ENCODE results near the gene HNRNPR. TPM values are rescaled to one million over a fixed set of nuclear protein-coding genes. Genes with fewer than 3 reads are reported as not detected.

The HNRNPR gene
- total RNA-seq, 1 experiment from 2014 or later = 194 TPM

DNA sequence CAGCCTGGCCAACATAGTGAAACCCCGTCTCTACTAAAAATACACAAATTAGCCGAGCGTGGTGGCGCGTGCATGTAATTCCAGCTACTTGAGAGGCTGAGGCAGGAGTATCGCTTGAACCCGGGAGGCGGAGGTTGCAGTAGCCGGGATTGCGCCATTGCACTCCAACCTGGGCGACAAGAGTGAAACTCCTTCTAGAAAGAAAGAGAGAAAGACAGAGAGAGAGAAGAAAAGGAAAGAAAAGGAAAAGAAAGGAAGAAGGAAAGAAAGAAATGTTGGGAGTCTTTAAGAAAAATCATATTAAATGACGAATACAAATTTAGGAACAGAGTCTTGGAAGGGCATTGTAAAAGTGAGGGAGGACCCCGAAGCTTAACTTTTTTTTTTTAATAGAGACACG is 1.8 kb upstream of the HNRNPR start:
- RAD21 ChIA-PET (ENCODE audit: low non-redundant PET in 1 of 2, low total read pairs in 2 of 2, uncharacterized antibody in 2 of 2, unreplicated experiment in 2 of 2) = no interaction called here
- no TSS peak for BruUV-seq (replicated peaks)
- no peak for DNase-seq (ENCODE audit: low read depth, low spot score)
- Histone ChIP-seq H3K4me2 (ENCODE audit: low read length) (no peak overlapping the region), H3K36me3 (ENCODE audit: control insufficient read depth in 1 of 2, insufficient read depth in 2 of 2, low read length in 2 of 2) (no peaks in the 10 kb centered on the region), H3K9me3 (ENCODE audit: control insufficient read depth in 1 of 2, insufficient read depth in 1 of 2, low read depth in 1 of 2, low read length in 2 of 2) (no peaks in the 10 kb centered on the region), H2AFZ (ENCODE audit: low read depth, low read length, poor library complexity, severe bottlenecking) (no peak overlapping the region), H4K20me1 (ENCODE audit: insufficient read depth) (peaks cover 22% of the 10 kb centered on the region; the same call in 1 of the 2 replicates), H3K27me3 (ENCODE audit: insufficient read depth, low read length) (no peaks in the 10 kb centered on the region), H3K9me2 (ENCODE audit: insufficient read depth) (no peaks in the 10 kb centered on the region), H3K4me1 (ENCODE audit: control insufficient read depth in 1 of 2, insufficient read depth in 2 of 2, low read length in 2 of 2) (peaks cover 11 to 34% of the 10 kb centered on the region in 2 experiments; a peak in 3 of 4 replicates), H3K79me2 (ENCODE audit: insufficient read depth, low read length) (peaks cover 31% of the 10 kb centered on the region), H3K27ac (ENCODE audit: low read depth, low read length) (peak overlapping the region; percentile 85; the same call in 1 of the 2 replicates), H3K4me3 (replicated peaks in 1 of 2; ENCODE audit: low read depth in 1 of 2, low read length in 2 of 2) (no peak overlapping the region), H3K9ac (ENCODE audit: low read length) (no peak overlapping the region)
- intact Hi-C loops (cut with micrococcal nuclease) = loop anchor here (2.0 to 10.0 kb wide), 2 partner anchors 59 to 189 kb away; partner anchors contain the start of gene E2F2
- POLR2A ChIA-PET = interaction anchor here (2.4 kb wide), 1 partner anchor 22 kb away, joined by 30 read pairs; the partner anchor contains the start of gene ZNF436
- CTCF ChIA-PET = interaction anchor here (0.8 kb wide), 1 partner anchor 23 kb away, joined by 3 read pairs; no protein-coding TSS in a partner anchor
- TF ChIP-seq YY1 (IDR thresholded peaks at IDR 0.05; ENCODE audit: extremely low read depth, insufficient replicate concordance, low read depth, low read length) (no peak), FOSL1 (IDR thresholded peaks at IDR 0.05; ENCODE audit: low read depth) (no peak), SRF (IDR thresholded peaks at IDR 0.05; ENCODE audit: low read depth) (no peak), TCF7L2 (IDR thresholded peaks at IDR 0.05; ENCODE audit: borderline replicate concordance, extremely low read depth, insufficient read depth, insufficient read length) (no peak), REST (IDR thresholded peaks at IDR 0.05; ENCODE audit: low read depth) (no peak), SIN3A (IDR thresholded peaks at IDR 0.05; ENCODE audit: low read depth) (no peak), ZNF274 (IDR thresholded peaks at IDR 0.05; ENCODE audit: low read depth, low read length) (no peak), SP1 (IDR thresholded peaks at IDR 0.05; ENCODE audit: low read depth) (no peak), ZFX (IDR thresholded peaks at IDR 0.05) (no peak), ATF3 (IDR thresholded peaks at IDR 0.05) (no peak), JUND (IDR thresholded peaks at IDR 0.05) (no peak), EZH2phosphoT487 (IDR thresholded peaks at IDR 0.05; ENCODE audit: borderline replicate concordance) (no peak), POLR2AphosphoS5 (IDR thresholded peaks at IDR 0.05; ENCODE audit: low read depth, low read length) (no peak), POLR2A (IDR thresholded peaks at IDR 0.05; ENCODE audit: borderline replicate concordance, extremely low read depth, insufficient read depth, insufficient read length) (no peak), ELF1 (IDR thresholded peaks at IDR 0.05; ENCODE audit: borderline replicate concordance, low read depth) (no peak), EGR1 (IDR thresholded peaks at IDR 0.05; ENCODE audit: low read depth) (no peak), RAD21 (IDR thresholded peaks at IDR 0.05; ENCODE audit: low read depth) (no peak)
- no peak for ATAC-seq
